ENCODE results near the gene EVC2. TPM values are rescaled to one million over a fixed set of nuclear protein-coding genes. Genes with fewer than 3 reads are reported as not detected.

EVC2 gene
- polyA plus RNA-seq, 1 donor (not counting 4 experiments of a cell fraction or from before 2014, with no cell fraction given) = 1.7 TPM

DNA sequence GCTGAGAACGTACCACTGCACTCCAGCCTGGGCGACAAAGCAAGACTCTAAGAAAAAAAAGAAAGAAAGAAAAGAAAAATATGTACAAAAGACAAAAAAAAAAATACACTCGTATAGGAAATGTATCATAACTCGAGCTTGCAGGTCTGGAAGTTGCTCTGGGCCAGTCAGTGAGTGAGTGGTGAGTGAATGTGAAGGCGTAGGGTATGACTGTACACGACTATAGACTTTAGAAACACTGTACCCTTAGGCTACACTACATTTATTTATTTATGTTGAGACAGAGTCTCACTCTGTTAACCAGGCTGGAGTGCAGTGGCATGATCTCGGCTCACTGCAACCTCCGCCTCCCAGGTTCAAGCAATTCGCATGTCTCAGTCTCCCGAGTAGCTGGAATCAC is 29.4 kb downstream of the EVC2 start:
- Histone ChIP-seq H4K20me1 (ENCODE audit: control insufficient read depth, extremely low read depth, insufficient read depth, low read length) (no peaks in the 10 kb centered on the region), H3K79me2 (ENCODE audit: control insufficient read depth, insufficient read depth, low read length) (no peaks in the 10 kb centered on the region), H3K27ac (ENCODE audit: control insufficient read depth, insufficient read depth, low read length) (no peak overlapping the region), H3K9me1 (ENCODE audit: control insufficient read depth, extremely low read depth, insufficient read depth, low read length) (no peaks in the 10 kb centered on the region), H3K9ac (ENCODE audit: control insufficient read depth, extremely low read depth, insufficient read depth, low read length) (no peak overlapping the region), H3K4me1 (ENCODE audit: control insufficient read depth, extremely low read depth, insufficient read depth, low read length) (no peaks in the 10 kb centered on the region), H3K4me2 (ENCODE audit: control insufficient read depth, extremely low read depth, insufficient read depth, low read depth, low read length) (no peak overlapping the region), H3K36me3 (ENCODE audit: control insufficient read depth in 2 of 2, extremely low read depth in 1 of 2, insufficient read depth in 2 of 2, low read length in 2 of 2) (peaks cover 14 to 35% of the 10 kb centered on the region in 2 experiments), H3K4me3 (ENCODE audit: control insufficient read depth in 2 of 3, extremely low read depth in 1 of 3, insufficient read depth in 2 of 3, low read depth in 1 of 3, low read length in 3 of 3) (no peak overlapping the region), H3K27me3 (ENCODE audit: control insufficient read depth, extremely low read depth, insufficient read depth, low read length) (no peaks in the 10 kb centered on the region), H3K9me3 (ENCODE audit: control insufficient read depth, low read depth, low read length) (no peaks in the 10 kb centered on the region), H2AFZ (ENCODE audit: control insufficient read depth, low read length) (no peak overlapping the region)
- dilution Hi-C loops (cut with MboI; ENCODE audit: extremely low pct_ligation_motif_present, low sequenced_read_pairs) = no loop called here
- TF ChIP-seq, protein P1, sequence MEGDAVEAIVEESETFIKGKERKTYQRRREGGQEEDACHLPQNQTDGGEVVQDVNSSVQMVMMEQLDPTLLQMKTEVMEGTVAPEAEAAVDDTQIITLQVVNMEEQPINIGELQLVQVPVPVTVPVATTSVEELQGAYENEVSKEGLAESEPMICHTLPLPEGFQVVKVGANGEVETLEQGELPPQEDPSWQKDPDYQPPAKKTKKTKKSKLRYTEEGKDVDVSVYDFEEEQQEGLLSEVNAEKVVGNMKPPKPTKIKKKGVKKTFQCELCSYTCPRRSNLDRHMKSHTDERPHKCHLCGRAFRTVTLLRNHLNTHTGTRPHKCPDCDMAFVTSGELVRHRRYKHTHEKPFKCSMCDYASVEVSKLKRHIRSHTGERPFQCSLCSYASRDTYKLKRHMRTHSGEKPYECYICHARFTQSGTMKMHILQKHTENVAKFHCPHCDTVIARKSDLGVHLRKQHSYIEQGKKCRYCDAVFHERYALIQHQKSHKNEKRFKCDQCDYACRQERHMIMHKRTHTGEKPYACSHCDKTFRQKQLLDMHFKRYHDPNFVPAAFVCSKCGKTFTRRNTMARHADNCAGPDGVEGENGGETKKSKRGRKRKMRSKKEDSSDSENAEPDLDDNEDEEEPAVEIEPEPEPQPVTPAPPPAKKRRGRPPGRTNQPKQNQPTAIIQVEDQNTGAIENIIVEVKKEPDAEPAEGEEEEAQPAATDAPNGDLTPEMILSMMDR (optimal IDR thresholded peaks at IDR 0.05 in 1 of 3, IDR thresholded peaks at IDR 0.05 in 1 of 3, conservative IDR thresholded peaks at IDR 0.05 in 1 of 3; ENCODE audit: extremely low read depth in 1 of 3, insufficient read depth in 2 of 3, low read length in 3 of 3) = no peak
- TF ChIP-seq EZH2 (IDR thresholded peaks at IDR 0.05; ENCODE audit: low read length) = no peak
- FAIRE-seq (peak; percentile 5), DNase-seq (ENCODE audit: low read depth, low spot score) (peak; percentile 19)

DNA sequence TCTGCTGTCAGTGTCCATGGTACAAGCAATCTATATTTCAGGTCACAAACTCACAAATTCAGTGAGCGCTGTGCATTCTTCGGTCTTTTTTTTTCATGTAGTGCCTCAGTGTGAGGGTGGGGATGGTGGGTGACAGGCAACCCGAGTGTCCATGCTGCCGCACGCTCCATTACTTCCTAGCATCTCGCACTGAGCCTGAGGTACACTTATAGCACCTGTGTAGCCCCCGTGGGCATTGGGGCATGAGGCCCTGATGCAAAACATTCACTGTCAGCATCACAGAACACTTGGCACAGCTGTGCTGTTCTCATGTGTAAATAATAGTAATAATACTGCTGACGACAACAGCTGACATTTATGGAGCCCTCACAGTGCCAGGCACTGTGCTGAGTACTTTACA is 31.6 kb downstream of the EVC2 start:
- H3K36me3 ChIP-seq (ENCODE audit: control insufficient read depth in 2 of 2, extremely low read depth in 1 of 2, insufficient read depth in 2 of 2, low read length in 2 of 2) = peaks cover 11 to 23% of the 10 kb centered on the region in 2 experiments
- no peak for FAIRE-seq
- H3K79me2 ChIP-seq (ENCODE audit: control insufficient read depth, insufficient read depth, low read length) = no peaks in the 10 kb centered on the region
- no peak overlapping the region for H3K4me2 ChIP-seq (ENCODE audit: control insufficient read depth, extremely low read depth, insufficient read depth, low read depth, low read length)
- no peak overlapping the region for H3K27ac ChIP-seq (ENCODE audit: control insufficient read depth, insufficient read depth, low read length)
- H3K4me1 ChIP-seq (ENCODE audit: control insufficient read depth, extremely low read depth, insufficient read depth, low read length) = no peaks in the 10 kb centered on the region
- H4K20me1 ChIP-seq (ENCODE audit: control insufficient read depth, extremely low read depth, insufficient read depth, low read length) = no peaks in the 10 kb centered on the region
- H2AFZ ChIP-seq (ENCODE audit: control insufficient read depth, low read length) = no peak overlapping the region
- dilution Hi-C loops (cut with MboI; ENCODE audit: extremely low pct_ligation_motif_present, low sequenced_read_pairs) = no loop called here
- no peak overlapping the region for H3K9ac ChIP-seq (ENCODE audit: control insufficient read depth, extremely low read depth, insufficient read depth, low read length)
- no peaks in the 10 kb centered on the region for H3K9me3 ChIP-seq (ENCODE audit: control insufficient read depth, low read depth, low read length)
- TF ChIP-seq, protein P1 (optimal IDR thresholded peaks at IDR 0.05 in 1 of 3, IDR thresholded peaks at IDR 0.05 in 1 of 3, conservative IDR thresholded peaks at IDR 0.05 in 1 of 3; ENCODE audit: extremely low read depth in 1 of 3, insufficient read depth in 2 of 3, low read length in 3 of 3) = no peak
- no peak for TF ChIP-seq EZH2 (IDR thresholded peaks at IDR 0.05; ENCODE audit: low read length)
- H3K27me3 ChIP-seq (ENCODE audit: control insufficient read depth, extremely low read depth, insufficient read depth, low read length) = no peaks in the 10 kb centered on the region
- no peak for DNase-seq (ENCODE audit: low read depth, low spot score)
- H3K4me3 ChIP-seq (ENCODE audit: control insufficient read depth in 2 of 3, extremely low read depth in 1 of 3, insufficient read depth in 2 of 3, low read depth in 1 of 3, low read length in 3 of 3) = no peak overlapping the region
- H3K9me1 ChIP-seq (ENCODE audit: control insufficient read depth, extremely low read depth, insufficient read depth, low read length) = no peaks in the 10 kb centered on the region
